Spleen (tissue), 7 donors: ENCODE results near the gene POSTN.

Experiments used
- POLR2A ChIP-seq, 3 donors: fragments of 450-650 bp; IDR thresholded peaks; one replicate each; pipeline ENCODE4 v1.5.1; 2017; ENCODE audit warnings: antibody characterized with exemption in 3 of 3, mild to moderate bottlenecking in 1 of 3
- TF ChIP-seq, protein P1 (sequence below), 11 experiments: fragments of 200-600 bp in 7 of 11; fragments of 450-650 bp in 4 of 11; sonication (generic) in 4 of 11; IDR thresholded peaks in 8 of 11; conservative IDR thresholded peaks in 3 of 11; 1 replicate in 7 of 11; 2 replicates in 4 of 11; pipeline versions ENCODE4 v1.4.0 to v1.8.0; 2016 to 2021; ENCODE audit warnings: antibody characterized with exemption in 11 of 11, inconsistent platforms in 4 of 11, mild to moderate bottlenecking in 1 of 11
- donor health status: DM: no; HTN: no; CAD: no; lungs with moderate emphysema.
- donor health status: DM: no; HTN: no; CAD: no.
- donor health status: DM: no; HTN: no; CAD: no.

DNA sequence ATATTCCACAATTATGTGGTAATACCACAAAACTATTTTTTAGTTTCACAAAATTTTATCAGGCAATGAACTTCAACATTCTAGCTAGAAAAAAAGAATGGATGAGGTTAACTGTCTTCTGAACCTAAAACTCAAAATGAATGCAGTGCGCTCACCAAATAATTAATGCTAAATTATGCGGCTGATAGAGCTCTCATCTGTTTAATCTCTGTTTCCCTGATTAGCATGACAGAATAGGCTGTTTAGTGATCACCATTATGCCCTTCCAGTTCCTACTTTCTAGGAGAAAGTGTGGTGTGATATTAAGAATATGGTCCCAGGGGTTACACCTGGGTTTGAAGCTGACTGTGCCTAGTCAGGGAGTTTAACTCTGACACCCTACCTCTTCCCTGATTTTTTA, 42.8 kb upstream of the POSTN start:
- TF ChIP-seq, protein P1, sequence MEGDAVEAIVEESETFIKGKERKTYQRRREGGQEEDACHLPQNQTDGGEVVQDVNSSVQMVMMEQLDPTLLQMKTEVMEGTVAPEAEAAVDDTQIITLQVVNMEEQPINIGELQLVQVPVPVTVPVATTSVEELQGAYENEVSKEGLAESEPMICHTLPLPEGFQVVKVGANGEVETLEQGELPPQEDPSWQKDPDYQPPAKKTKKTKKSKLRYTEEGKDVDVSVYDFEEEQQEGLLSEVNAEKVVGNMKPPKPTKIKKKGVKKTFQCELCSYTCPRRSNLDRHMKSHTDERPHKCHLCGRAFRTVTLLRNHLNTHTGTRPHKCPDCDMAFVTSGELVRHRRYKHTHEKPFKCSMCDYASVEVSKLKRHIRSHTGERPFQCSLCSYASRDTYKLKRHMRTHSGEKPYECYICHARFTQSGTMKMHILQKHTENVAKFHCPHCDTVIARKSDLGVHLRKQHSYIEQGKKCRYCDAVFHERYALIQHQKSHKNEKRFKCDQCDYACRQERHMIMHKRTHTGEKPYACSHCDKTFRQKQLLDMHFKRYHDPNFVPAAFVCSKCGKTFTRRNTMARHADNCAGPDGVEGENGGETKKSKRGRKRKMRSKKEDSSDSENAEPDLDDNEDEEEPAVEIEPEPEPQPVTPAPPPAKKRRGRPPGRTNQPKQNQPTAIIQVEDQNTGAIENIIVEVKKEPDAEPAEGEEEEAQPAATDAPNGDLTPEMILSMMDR (IDR thresholded peaks at IDR 0.05 in 8 of 11, conservative IDR thresholded peaks at IDR 0.05 in 3 of 11) = no peak
- TF ChIP-seq POLR2A (IDR thresholded peaks at IDR 0.05) = no peak
